ENCODE data around the gene SGMS1. TPM values are rescaled to one million over a fixed set of nuclear protein-coding genes. Genes with fewer than 3 reads are reported as not detected.
A peak's percentile ranks its signal among the peaks of the same experiment; 100 is the strongest.

SGMS1 gene
- total RNA-seq, 1 donor from 2014 or later: 25.6 TPM

- Histone ChIP-seq H3K9ac (ENCODE audit: low read length) (no peak overlapping the region), H3K4me1 (ENCODE audit: insufficient read depth, low read length) (no peaks in the 10 kb centered on the region), H3K4me3 (ENCODE audit: insufficient read depth, low read depth, low read length) (no peak overlapping the region), H2AFZ (ENCODE audit: low read depth, low read length) (no peak overlapping the region), H3K27me3 (ENCODE audit: insufficient read depth, low read length) (no peaks in the 10 kb centered on the region), H4K20me1 (ENCODE audit: insufficient read depth, low read length) (no peaks in the 10 kb centered on the region), H3K27ac (ENCODE audit: low read depth, low read length) (no peak overlapping the region), H3K36me3 (ENCODE audit: insufficient read depth, low read length) (no peaks in the 10 kb centered on the region), H3K4me2 (ENCODE audit: low read length) (no peak overlapping the region), H3K9me3 (ENCODE audit: insufficient read depth, low read depth, low read length) (no peaks in the 10 kb centered on the region), H3K79me2 (ENCODE audit: insufficient read depth, low read length) (no peaks in the 10 kb centered on the region)
- Mint-ChIP-seq H3K4me1 (ENCODE audit: low read depth, unreplicated experiment) (peaks cover 3% of the 10 kb centered on the region), H3K36me3 (ENCODE audit: low read depth, unreplicated experiment) (no peaks in the 10 kb centered on the region), H3K9me3 (ENCODE audit: unreplicated experiment) (no peaks in the 10 kb centered on the region), H3K27me3 (ENCODE audit: low read depth, unreplicated experiment) (no peaks in the 10 kb centered on the region), H3K27ac (ENCODE audit: unreplicated experiment) (no peak overlapping the region), H3K4me3 (ENCODE audit: unreplicated experiment) (no peak overlapping the region)
- FAIRE-seq (no peak), DNase-seq (ENCODE audit: low read depth) (no peak)
- no peak for TF ChIP-seq EZH2 (IDR thresholded peaks at IDR 0.05; ENCODE audit: insufficient read depth, low read length)
- no peak for TF ChIP-seq CTCF (IDR thresholded peaks at IDR 0.05; ENCODE audit: insufficient read depth, low read depth, low read length)
Observed at GRCh38 chr10:50440489-50440888, 183.3 kb downstream of the SGMS1 start.

- H3K27ac ChIP-seq (ENCODE audit: low read depth, low read length): no peak overlapping the region
- no peak for FAIRE-seq
- no peak overlapping the region for H3K9ac ChIP-seq (ENCODE audit: low read length)
- peaks cover 3% of the 10 kb centered on the region for H3K4me1 Mint-ChIP-seq (ENCODE audit: low read depth, unreplicated experiment)
- no peak overlapping the region for H3K4me3 Mint-ChIP-seq (ENCODE audit: unreplicated experiment)
- H4K20me1 ChIP-seq (ENCODE audit: insufficient read depth, low read length): no peaks in the 10 kb centered on the region
- H3K36me3 Mint-ChIP-seq (ENCODE audit: low read depth, unreplicated experiment): no peaks in the 10 kb centered on the region
- no peak overlapping the region for H3K27ac Mint-ChIP-seq (ENCODE audit: unreplicated experiment)
- no peak overlapping the region for H3K4me3 ChIP-seq (ENCODE audit: insufficient read depth, low read depth, low read length)
- no peaks in the 10 kb centered on the region for H3K27me3 Mint-ChIP-seq (ENCODE audit: low read depth, unreplicated experiment)
- no peak overlapping the region for H2AFZ ChIP-seq (ENCODE audit: low read depth, low read length)
- no peaks in the 10 kb centered on the region for H3K79me2 ChIP-seq (ENCODE audit: insufficient read depth, low read length)
- no peak for TF ChIP-seq EZH2 (IDR thresholded peaks at IDR 0.05; ENCODE audit: insufficient read depth, low read length)
- no peak for TF ChIP-seq CTCF (IDR thresholded peaks at IDR 0.05; ENCODE audit: insufficient read depth, low read depth, low read length)
- H3K9me3 Mint-ChIP-seq (ENCODE audit: unreplicated experiment): no peaks in the 10 kb centered on the region
- H3K27me3 ChIP-seq (ENCODE audit: insufficient read depth, low read length): no peaks in the 10 kb centered on the region
- H3K4me1 ChIP-seq (ENCODE audit: insufficient read depth, low read length): no peaks in the 10 kb centered on the region
- H3K9me3 ChIP-seq (ENCODE audit: insufficient read depth, low read depth, low read length): no peaks in the 10 kb centered on the region
- peak; percentile 60 for DNase-seq (ENCODE audit: low read depth)
- H3K4me2 ChIP-seq (ENCODE audit: low read length): no peak overlapping the region
- H3K36me3 ChIP-seq (ENCODE audit: insufficient read depth, low read length): no peaks in the 10 kb centered on the region
Observed at GRCh38 chr10:50439806-50440205, 183.9 kb downstream of the SGMS1 start.

- no peak overlapping the region for H3K4me3 Mint-ChIP-seq (ENCODE audit: unreplicated experiment)
- Histone ChIP-seq H2AFZ (ENCODE audit: low read depth, low read length) (no peak overlapping the region), H3K36me3 (ENCODE audit: insufficient read depth, low read length) (no peaks in the 10 kb centered on the region), H3K9me3 (ENCODE audit: insufficient read depth, low read depth, low read length) (no peaks in the 10 kb centered on the region), H3K27ac (ENCODE audit: low read depth, low read length) (no peak overlapping the region), H3K4me1 (ENCODE audit: insufficient read depth, low read length) (no peaks in the 10 kb centered on the region), H3K27me3 (ENCODE audit: insufficient read depth, low read length) (no peaks in the 10 kb centered on the region), H3K79me2 (ENCODE audit: insufficient read depth, low read length) (no peaks in the 10 kb centered on the region), H3K9ac (ENCODE audit: low read length) (no peak overlapping the region), H3K4me3 (ENCODE audit: insufficient read depth, low read depth, low read length) (no peak overlapping the region), H3K4me2 (ENCODE audit: low read length) (no peak overlapping the region), H4K20me1 (ENCODE audit: insufficient read depth, low read length) (no peaks in the 10 kb centered on the region)
- no peaks in the 10 kb centered on the region for H3K27me3 Mint-ChIP-seq (ENCODE audit: low read depth, unreplicated experiment)
- FAIRE-seq: no peak
- H3K9me3 Mint-ChIP-seq (ENCODE audit: unreplicated experiment): no peaks in the 10 kb centered on the region
- TF ChIP-seq CTCF (IDR thresholded peaks at IDR 0.05; ENCODE audit: insufficient read depth, low read depth, low read length) (no peak), EZH2 (IDR thresholded peaks at IDR 0.05; ENCODE audit: insufficient read depth, low read length) (no peak)
- H3K4me1 Mint-ChIP-seq (ENCODE audit: low read depth, unreplicated experiment): peaks cover 3% of the 10 kb centered on the region
- no peak overlapping the region for H3K27ac Mint-ChIP-seq (ENCODE audit: unreplicated experiment)
- DNase-seq (ENCODE audit: low read depth): no peak
- H3K36me3 Mint-ChIP-seq (ENCODE audit: low read depth, unreplicated experiment): no peaks in the 10 kb centered on the region
Observed at GRCh38 chr10:50439187-50439586, 184.6 kb downstream of the SGMS1 start.
